Heart left ventricle (tissue), 16 donors: ENCODE measurements around the gene MRPS11. TPM values are rescaled to one million over a fixed set of nuclear protein-coding genes. Genes with fewer than 3 reads are reported as not detected.

Source experiments
- ATAC-seq, 4 donors: fragments of 200-7000 bp; cut with Tn5 transposase; one replicate each; pipeline ENCODE4 v1.9.1; 2020 to 2022; ENCODE audit warnings: moderate library complexity in 4 of 4, mild to moderate bottlenecking in 3 of 4, moderate number of reproducible peaks in 1 of 4
- DNase-seq, 5 donors: peaks; one replicate each; pipeline ENCODE4 v3.0.0-alpha.2; 2020
- H3K27ac ChIP-seq, 12 donors: fragments of 200-600 bp; sonication (generic) in 4 of 12; one replicate each; pipeline versions ENCODE4 v1.5.0 to v1.8.0; 2016 to 2022; ENCODE audit warnings: mild to moderate bottlenecking in 2 of 12
- H3K27me3 ChIP-seq, 9 donors: fragments of 200-600 bp; sonication (generic) in 2 of 9; one replicate each; pipeline versions ENCODE4 v1.5.1 to v1.8.0; 2016 to 2022; ENCODE audit warnings: mild to moderate bottlenecking in 3 of 9
- H3K36me3 ChIP-seq, 9 donors: fragments of 200-600 bp; sonication (generic) in 2 of 9; one replicate each; pipeline versions ENCODE4 v1.5.0 to v1.8.0; 2018 to 2022; ENCODE audit warnings: mild to moderate bottlenecking in 2 of 9
- H3K4me1 ChIP-seq, 12 donors: fragments of 200-600 bp; sonication (generic) in 4 of 12; one replicate each; pipeline versions ENCODE4 v1.5.0 to v1.8.0; 2016 to 2022; ENCODE audit warnings: mild to moderate bottlenecking in 3 of 12
- H3K4me3 ChIP-seq, 12 donors: fragments of 200-600 bp; sonication (generic) in 4 of 12; one replicate each; pipeline versions ENCODE4 v1.5.0 to v1.8.0; 2017 to 2022; ENCODE audit warnings: mild to moderate bottlenecking in 9 of 12, moderate library complexity in 4 of 12
- H3K9me3 ChIP-seq, 12 donors: fragments of 200-600 bp; sonication (generic) in 4 of 12; one replicate each; pipeline versions ENCODE4 v1.5.0 to v1.8.0; 2016 to 2022; ENCODE audit warnings: mild to moderate bottlenecking in 1 of 12
- POLR2A ChIP-seq, 2 donors: fragments of 450-650 bp; IDR thresholded peaks; one replicate each; pipeline ENCODE4 v1.6.1; 2017; ENCODE audit warnings: antibody characterized with exemption in 2 of 2, mild to moderate bottlenecking in 2 of 2, moderate library complexity in 2 of 2
- WGBS, 4 donors: extraction: QIAGEN DNeasy Blood & Tissue Kit in 2 of 4; methylation state at CpG; one replicate each; pipeline versions ENCODE4 v1.1.5 to v1.1.7; 2013 to 2018; 5-methylcytosine and 5-hydroxymethylcytosine counted together
- intact Hi-C, 10 donors: fragments of 100-400 bp; cut with DNase I; formaldehyde crosslinking; loops; one replicate each; pipeline versions ENCODE4 v1.11.1 to v1.14.2; 2022
- polyA plus RNA-seq, 2 donors: library from polyadenylated mRNA; stranded (reverse); fragments of 200-250 nt; gene quantifications; one replicate each; pipeline ENCODE4 v1.2.3, GENCODE V29; 2013
- total RNA-seq, 9 donors: library from RNA; depleted of rRNA in 2 of 9; stranded (reverse); fragments of >200 nt in 2 of 9; fragmentation: NEBNext Ultra II Directional in 3 of 9; extraction: Animal tissue kit (Norgen Biotek cat#: 25700) in 3 of 9; gene quantifications; one replicate each; pipeline versions ENCODE4 v1.1.0 to v1.2.4, GENCODE V29; 2016 to 2023
- TF ChIP-seq, protein P1 (sequence below), 12 donors: fragments of 200-600 bp; sonication (generic) in 4 of 12; IDR thresholded peaks; one replicate each; pipeline versions ENCODE4 v1.5.0 to v1.8.0; 2018 to 2022; ENCODE audit warnings: antibody characterized with exemption in 12 of 12, mild to moderate bottlenecking in 5 of 12
- donor health status: ischemic (EF 13 %, LVEDD 7.1; RV severe dilation, severe dysfunction).
- donor health status: healthy with polysubstance abuse.
- donor health status: DM: no; HTN: yes; CAD: no.
- donor health status: DM: no; HTN: no; CAD: no.
- donor health status: ischemic (EF 25% LVEDD 6.9; RV normal size, moderate dysfunction).
- donor health status: ischemic (EF 25% LVEDD 5.7; RV mildly dilated, moderate dysfunction).
- donor health status: healthy.
- donor health status: DM: yes; HTN: yes; CAD: no.
- donor health status: ischemic (EF 35%, LVEDD 5.7; RV mildly dilated, moderate dysfunction).
- donor health status: nonischemic (EF 11% LVEDD 7.7; RV severe dilation, severe dysfunction).
- donor health status: DM: yes; HTN: yes; CAD: no.
- donor health status: PGD.
- donor health status: ischemic (EF 29% LVEDD 5.4; RV normal size, mild dysfunction).
- donor health status: nonischemic (EF 23%, LVEDD 6.1; RV moderate dilation, normal function).

MRPS11 gene
- total and polyA plus RNA-seq, 11 donors, result 49.7 to 77.9 (median 65.5) TPM

DNA sequence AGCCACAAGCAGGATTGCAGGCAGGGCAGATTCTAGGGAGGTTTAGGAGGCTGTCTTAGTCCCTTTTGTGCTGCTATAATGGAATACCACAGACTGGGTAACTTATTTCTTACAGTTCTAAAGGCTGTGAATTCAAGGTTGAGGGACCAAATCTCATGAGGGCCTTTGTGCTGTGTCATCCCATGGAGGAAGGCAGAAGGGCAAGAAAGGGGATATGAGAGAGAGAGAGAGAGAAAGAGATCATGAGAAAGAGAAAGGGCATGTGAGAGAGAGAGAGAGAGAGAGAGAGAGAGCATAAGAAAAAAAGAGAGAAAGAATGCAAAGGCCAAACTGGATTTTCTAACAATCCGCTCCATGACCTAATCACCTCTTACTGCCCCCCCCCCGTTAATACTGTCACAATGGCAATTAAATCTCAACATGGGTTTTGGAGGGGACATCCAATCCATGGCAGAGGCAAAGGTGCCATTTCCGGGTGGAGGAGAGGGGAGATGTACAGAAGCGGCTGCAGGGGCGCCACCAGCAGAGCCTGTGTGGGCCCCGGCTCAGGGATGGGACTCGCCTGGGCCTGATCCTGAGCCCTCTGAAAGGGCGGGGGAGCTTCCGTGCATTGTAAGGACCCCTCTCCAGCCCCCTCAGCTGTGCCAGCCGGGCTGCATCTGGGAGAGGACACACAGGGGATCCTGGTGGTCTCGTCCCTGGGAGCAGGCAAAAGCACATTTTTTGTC is 20.5 kb downstream of the MRPS11 start:
- H3K9me3 ChIP-seq, result no peaks in the 10 kb centered on the region
- WGBS, 4 donors, result 65 to 71% (median 68%) methylated on average over 9 to 11 of the region's 11 CpGs
- intact Hi-C loops, result loop anchor here in 2 of 10 donors (10.0 kb wide), 2 partner anchors 337 to 347 kb away; no protein-coding TSS in a partner anchor

DNA sequence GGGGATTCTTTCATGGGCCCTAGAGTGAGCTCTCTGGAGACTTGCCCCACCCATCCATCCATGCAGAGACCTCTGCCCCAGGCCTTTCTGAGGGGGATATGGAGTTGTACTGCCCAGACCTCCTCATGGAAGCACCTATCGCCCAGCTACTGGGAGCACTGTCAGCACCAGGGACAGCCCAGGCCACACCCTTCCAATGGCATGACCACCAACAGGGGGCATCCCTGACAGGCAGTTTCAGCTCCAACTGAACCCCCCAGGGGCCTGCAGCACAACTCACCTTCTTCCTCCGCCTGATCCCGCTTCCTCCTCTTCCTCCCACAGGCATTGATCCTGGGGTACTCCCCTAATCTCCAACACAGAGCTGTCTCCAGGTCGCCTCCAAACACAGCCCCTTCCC is 21.8 kb downstream of the MRPS11 start:
- intact Hi-C loops, result loop anchor here in 2 of 10 donors (10.0 kb wide), 2 partner anchors 335 to 345 kb away; no protein-coding TSS in a partner anchor
- no peak for DNase-seq
- TF ChIP-seq, protein P1, sequence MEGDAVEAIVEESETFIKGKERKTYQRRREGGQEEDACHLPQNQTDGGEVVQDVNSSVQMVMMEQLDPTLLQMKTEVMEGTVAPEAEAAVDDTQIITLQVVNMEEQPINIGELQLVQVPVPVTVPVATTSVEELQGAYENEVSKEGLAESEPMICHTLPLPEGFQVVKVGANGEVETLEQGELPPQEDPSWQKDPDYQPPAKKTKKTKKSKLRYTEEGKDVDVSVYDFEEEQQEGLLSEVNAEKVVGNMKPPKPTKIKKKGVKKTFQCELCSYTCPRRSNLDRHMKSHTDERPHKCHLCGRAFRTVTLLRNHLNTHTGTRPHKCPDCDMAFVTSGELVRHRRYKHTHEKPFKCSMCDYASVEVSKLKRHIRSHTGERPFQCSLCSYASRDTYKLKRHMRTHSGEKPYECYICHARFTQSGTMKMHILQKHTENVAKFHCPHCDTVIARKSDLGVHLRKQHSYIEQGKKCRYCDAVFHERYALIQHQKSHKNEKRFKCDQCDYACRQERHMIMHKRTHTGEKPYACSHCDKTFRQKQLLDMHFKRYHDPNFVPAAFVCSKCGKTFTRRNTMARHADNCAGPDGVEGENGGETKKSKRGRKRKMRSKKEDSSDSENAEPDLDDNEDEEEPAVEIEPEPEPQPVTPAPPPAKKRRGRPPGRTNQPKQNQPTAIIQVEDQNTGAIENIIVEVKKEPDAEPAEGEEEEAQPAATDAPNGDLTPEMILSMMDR (IDR thresholded peaks at IDR 0.05), result no peak
- no peak for TF ChIP-seq POLR2A (IDR thresholded peaks at IDR 0.05)

More for the DNA sequence above, 20.5 kb downstream of the MRPS11 start:
- Histone ChIP-seq H3K27ac (no peak overlapping the region), H3K36me3 (peaks cover 0 to 6% (median 0%) of the 10 kb centered on the region in 9 donors), H3K4me1 (peaks cover 0 to 6% (median 0%) of the 10 kb centered on the region in 12 donors), H3K27me3 (no peaks in the 10 kb centered on the region), H3K4me3 (no peak overlapping the region)
- DNase-seq, result peak in 1 of 5 donors; percentile 42
- TF ChIP-seq, protein P1 (IDR thresholded peaks at IDR 0.05), result no peak
- no peak for TF ChIP-seq POLR2A (IDR thresholded peaks at IDR 0.05)
- no peak for ATAC-seq

DNA sequence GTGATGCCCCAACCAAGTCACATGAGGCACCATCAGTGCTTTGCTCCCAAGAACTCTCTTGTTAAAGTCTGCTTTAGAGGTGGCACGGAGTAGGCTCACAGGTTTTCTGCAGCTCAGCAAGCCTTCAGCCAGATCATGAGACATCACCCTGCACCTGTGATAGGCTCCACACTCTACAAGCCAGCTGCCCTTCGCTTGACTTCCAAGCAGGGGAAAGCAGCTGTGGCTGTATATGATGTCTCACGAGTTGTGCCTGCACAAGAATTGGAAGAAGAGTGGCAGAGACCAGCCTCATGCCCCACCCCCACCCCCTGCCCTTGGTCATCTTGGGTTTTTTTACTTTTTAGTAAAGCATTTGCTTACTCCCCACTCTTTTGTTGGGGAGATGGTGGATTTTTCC is 22.5 kb downstream of the MRPS11 start:
- DNase-seq (no peak), ATAC-seq (no peak)
- Histone ChIP-seq H3K36me3 (peaks cover 0 to 7% (median 0%) of the 10 kb centered on the region in 9 donors), H3K27me3 (no peaks in the 10 kb centered on the region), H3K27ac (no peak overlapping the region), H3K4me3 (no peak overlapping the region), H3K4me1 (no peaks in the 10 kb centered on the region), H3K9me3 (no peaks in the 10 kb centered on the region)
- 82 to 96% (median 90%) methylated on average over 3 of the region's 3 CpGs for WGBS, 4 donors
- intact Hi-C loops, result no loop called here
- TF ChIP-seq, protein P1 (IDR thresholded peaks at IDR 0.05), result no peak
- no peak for TF ChIP-seq POLR2A (IDR thresholded peaks at IDR 0.05)

More for the DNA sequence above, 21.8 kb downstream of the MRPS11 start:
- no peak overlapping the region for H3K27ac ChIP-seq
- whole genome bisulfite sequencing, 4 donors, result 66 to 89% (median 77%) methylated on average over 4 of the region's 4 CpGs
- H3K27me3 ChIP-seq, result no peaks in the 10 kb centered on the region
- ATAC-seq, result no peak
- H3K36me3 ChIP-seq, result peaks cover 0 to 10% (median 0%) of the 10 kb centered on the region in 9 donors
- no peaks in the 10 kb centered on the region for H3K9me3 ChIP-seq
- H3K4me1 ChIP-seq, result peaks cover 0 to 6% (median 0%) of the 10 kb centered on the region in 12 donors
- no peak overlapping the region for H3K4me3 ChIP-seq

DNA sequence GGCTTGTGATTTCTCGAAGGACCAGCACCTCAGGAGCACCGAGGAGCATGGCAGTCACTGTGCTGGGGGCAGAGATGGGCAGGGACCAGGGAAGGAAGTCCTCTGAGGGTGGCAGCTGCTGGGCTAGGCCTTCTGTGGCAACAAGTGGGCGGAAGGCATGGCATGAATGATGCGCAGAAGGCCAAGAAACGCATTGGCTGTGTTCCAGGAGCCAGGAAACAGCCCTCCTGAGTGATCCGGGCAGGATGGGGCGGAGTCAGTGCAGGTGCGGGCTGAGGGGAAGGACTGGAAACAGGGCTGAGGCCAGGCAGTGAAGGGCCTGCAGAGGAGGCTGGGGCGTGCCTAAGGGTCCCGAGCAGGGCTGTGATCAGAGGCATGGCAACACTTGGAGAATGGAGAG is 23.6 kb downstream of the MRPS11 start:
- DNase-seq (no peak), ATAC-seq (no peak)
- Histone ChIP-seq H3K27me3 (no peaks in the 10 kb centered on the region), H3K36me3 (peaks cover 0 to 7% (median 0%) of the 10 kb centered on the region in 9 donors), H3K4me3 (no peak overlapping the region), H3K27ac (no peak overlapping the region), H3K4me1 (peaks cover 0 to 9% (median 0%) of the 10 kb centered on the region in 12 donors), H3K9me3 (no peaks in the 10 kb centered on the region)
- TF ChIP-seq, protein P1 (IDR thresholded peaks at IDR 0.05), result no peak
- TF ChIP-seq POLR2A (IDR thresholded peaks at IDR 0.05), result no peak
- WGBS, 4 donors, result 66 to 76% (median 74%) methylated on average over 10 of the region's 10 CpGs
- intact Hi-C loops, result no loop called here
